ENCODE measurements around the gene CTDSPL.

DNA sequence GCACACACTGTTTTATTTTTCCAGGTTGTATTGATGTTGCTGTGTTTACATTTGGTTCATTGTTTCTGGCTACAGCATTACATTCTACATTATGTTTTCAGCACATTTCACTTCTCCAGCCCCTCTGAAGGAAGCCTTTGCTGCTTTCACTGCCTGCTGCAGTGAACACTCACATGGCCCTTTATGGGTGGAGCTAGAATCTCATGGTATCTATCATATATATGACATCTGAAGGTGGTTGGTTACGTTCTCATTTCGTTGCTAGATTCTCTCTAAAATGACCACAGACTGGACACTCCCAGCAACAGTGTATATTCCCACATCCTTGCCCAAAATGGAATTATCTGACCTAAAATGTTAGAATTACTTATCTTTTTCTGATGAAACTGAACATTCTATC, 35.2 kb upstream of the CTDSPL start:
- no peak for TF ChIP-seq EZH2phosphoT487 (IDR thresholded peaks at IDR 0.05; ENCODE audit: insufficient read depth, low read depth)
- no peak for TF ChIP-seq EZH2 (IDR thresholded peaks at IDR 0.05; ENCODE audit: insufficient read depth, poor library complexity, severe bottlenecking)
